PC-9 (cell line): ENCODE measurements around the gene SYT7.

Source experiments
- CTCF ChIP-seq: fragments of 200-600 bp; sonication (generic); conservative IDR thresholded peaks from 2 replicates; pipeline ENCODE4 v1.6.1; 2017; ENCODE audit warnings: mixed run types, antibody characterized with exemption, mild to moderate bottlenecking, moderate library complexity
- EZH2 ChIP-seq: fragments of 200-600 bp; sonication (generic); IDR thresholded peaks from 2 replicates; pipeline ENCODE4 v1.8.0; 2017; ENCODE audit warnings: antibody characterized with exemption, low read depth

DNA sequence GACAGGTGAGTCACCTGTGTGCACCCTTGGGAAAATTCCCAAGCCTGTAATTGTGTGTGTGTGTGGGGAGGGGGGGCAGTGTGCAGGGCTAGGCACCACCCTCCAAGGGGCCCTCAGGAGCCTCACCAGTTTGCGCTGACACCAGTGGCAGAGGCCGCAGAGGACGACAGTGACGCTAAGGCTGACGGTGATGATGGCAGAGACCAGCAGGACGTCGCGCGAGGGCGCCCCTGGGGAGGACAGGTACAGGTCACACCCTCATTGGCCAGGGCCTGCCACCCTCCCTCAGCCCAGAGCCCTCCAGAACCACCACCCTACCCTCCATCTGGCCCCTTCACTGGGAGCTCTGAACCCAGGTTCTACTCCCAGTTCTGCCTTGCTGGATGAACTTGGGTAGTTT, 24.9 kb downstream of the SYT7 start:
- no peak for TF ChIP-seq EZH2
- no peak for TF ChIP-seq CTCF
